Measurements from ENCODE around the gene KIF1C.

KIF1C gene

GRCh38 chr17:4969551-4970173 lies 28.1 kb upstream of the KIF1C start:
- TF ChIP-seq CTCF (conservative IDR thresholded peaks at IDR 0.05; ENCODE audit: low read length): no peak
- peak overlapping the region; percentile 69 for H3K4me3 ChIP-seq (ENCODE audit: low read length)
- no peak for DNase-seq (ENCODE audit: low read depth)

DNA sequence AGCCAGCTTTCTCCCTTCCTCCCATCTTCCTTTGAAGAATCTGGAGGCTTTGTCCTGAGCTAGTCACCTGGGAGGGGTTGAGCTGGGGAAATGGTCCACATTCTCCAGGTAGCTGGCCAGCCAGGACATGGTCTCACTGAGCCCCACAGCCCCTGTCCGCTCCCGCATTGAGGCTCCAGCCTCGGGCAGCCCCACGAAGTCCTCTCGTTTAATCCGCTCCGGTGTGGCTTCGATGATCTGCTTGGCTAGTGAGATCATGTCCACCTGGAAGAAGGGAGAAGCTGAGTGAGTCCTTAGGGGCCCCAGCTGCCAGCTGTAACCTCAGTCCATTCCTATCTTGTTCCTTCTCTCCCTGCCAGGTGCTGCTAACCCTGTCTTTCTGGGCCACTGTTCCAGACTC lies 27.5 kb upstream of the KIF1C start:
- no peak overlapping the region for H3K4me3 ChIP-seq (ENCODE audit: low read length)
- TF ChIP-seq CTCF (conservative IDR thresholded peaks at IDR 0.05; ENCODE audit: low read length): no peak
- DNase-seq (ENCODE audit: low read depth): no peak

- no peak for TF ChIP-seq CTCF (conservative IDR thresholded peaks at IDR 0.05; ENCODE audit: low read length)
- no peak for DNase-seq (ENCODE audit: low read depth)
Measured at GRCh38 chr17:4971826-4972225, 25.9 kb upstream of the KIF1C start.

GRCh38 chr17:4972322-4972721 lies 25.4 kb upstream of the KIF1C start:
- TF ChIP-seq CTCF (conservative IDR thresholded peaks at IDR 0.05; ENCODE audit: low read length): no peak
- no peak overlapping the region for H3K4me3 ChIP-seq (ENCODE audit: low read length)
- no peak for DNase-seq (ENCODE audit: low read depth)

More at GRCh38 chr17:4971826-4972225, 25.9 kb upstream of the KIF1C start:
- H3K4me3 ChIP-seq (ENCODE audit: low read length): no peak overlapping the region

- no peak for DNase-seq (ENCODE audit: low read depth)
- H3K4me3 ChIP-seq (ENCODE audit: low read length): no peak overlapping the region
- TF ChIP-seq CTCF (conservative IDR thresholded peaks at IDR 0.05; ENCODE audit: low read length): no peak
Measured at GRCh38 chr17:4972752-4973151, 25.0 kb upstream of the KIF1C start.

GRCh38 chr17:4973256-4974114 lies 24.3 kb upstream of the KIF1C start:
- no peak for TF ChIP-seq CTCF (conservative IDR thresholded peaks at IDR 0.05; ENCODE audit: low read length)
- no peak for DNase-seq (ENCODE audit: low read depth)
- H3K4me3 ChIP-seq (ENCODE audit: low read length): no peak overlapping the region
